ENCODE measurements around the gene CFP. TPM values are rescaled to one million over a fixed set of nuclear protein-coding genes. Genes with fewer than 3 reads are reported as not detected.

The CFP gene
- 0.06 and 0.20 TPM in 2 replicates for total RNA-seq

DNA sequence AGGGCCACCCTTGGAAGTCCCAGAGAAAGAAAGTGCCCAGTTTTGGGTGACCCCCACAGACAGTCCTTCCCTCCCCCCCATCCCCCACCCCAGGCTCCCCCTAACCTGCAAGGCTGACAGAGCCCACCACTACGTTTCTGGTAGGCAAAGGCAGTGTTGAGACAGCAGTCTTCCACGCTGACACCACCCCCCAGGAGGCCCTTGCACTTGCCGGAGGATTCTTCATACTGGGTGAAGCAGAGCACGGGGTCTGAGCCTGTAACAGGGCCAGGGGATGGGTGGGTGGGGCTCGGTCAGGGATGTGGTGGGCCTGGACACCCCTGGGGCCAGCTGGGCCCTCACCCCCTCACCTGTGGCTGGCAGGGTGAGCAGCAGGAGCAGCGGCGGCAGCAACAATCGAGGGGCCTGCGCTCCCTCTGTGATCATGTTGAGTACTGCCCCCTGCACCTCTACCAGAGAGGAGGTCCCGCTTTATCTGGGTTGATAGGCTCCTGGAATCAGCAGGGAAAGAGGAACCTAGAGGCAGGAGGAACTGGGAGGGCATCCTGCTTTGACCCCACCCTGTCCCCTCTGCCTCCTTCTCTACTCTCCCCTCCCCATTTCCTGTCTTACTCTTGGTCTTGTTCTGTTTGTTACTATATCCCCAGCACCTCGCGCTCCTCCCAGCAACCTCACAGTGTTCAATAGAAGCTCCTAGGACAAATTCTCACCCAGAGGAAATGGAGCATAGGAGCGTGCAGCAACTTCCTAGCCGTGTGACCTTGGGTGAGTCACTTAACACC, at the start of gene CFP:
Gene CFP, minus strand, starts transcription at position 512 of the 782 bp plus-strand sequence. Its CDS starts 86 bp downstream, at position 426.

GRCh38 chrX:47658684-47659420, 29.1 kb upstream of the CFP start, which contains the start of gene UXT:
UXT (minus strand) TSS chrX:47659180; CDS start chrX:47658927, 253 bp downstream.

DNA sequence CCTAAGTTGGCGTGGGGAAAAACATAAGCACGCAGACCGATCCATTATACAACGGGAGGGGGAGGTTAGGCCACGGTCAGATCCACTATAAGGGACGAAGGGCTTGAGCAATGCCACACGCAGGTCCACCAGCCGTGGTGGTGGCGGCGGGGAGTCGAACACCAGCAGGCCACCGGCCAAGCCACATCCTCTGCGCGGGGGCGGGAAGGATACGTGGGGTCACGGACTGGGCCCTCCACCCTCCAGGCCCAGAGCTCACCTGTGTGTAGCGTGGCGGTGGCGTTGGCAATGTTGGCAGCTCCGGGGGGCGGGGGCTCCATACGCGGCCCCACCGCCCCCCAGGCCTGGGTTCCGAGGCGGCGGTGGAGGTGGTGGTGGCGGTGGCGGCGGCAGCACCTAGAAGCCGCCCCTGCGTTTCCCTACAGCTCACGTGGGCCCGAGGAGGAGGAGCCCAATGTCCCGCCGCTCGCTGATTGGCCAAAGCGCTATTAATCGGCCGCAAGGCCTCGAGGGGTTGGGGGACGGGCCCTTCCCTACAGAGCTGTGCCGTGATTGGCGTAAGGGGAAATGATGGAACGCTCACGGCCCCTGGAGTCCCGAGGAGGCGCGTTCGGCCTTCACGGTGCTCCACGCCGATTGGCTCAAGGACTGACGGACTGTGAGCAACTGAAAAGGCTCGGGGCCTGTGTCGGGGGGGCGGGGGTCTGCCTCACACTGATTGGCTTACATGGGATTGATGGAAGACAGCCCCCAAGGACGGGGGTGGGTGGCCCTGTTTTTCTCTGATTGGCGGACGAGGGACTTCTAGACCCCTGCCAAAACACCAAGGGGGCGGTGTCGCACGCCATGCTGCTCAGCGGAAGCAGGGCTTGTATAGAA, 20.7 kb upstream of the CFP start, which contains the start of gene ELK1:
Gene ELK1, minus strand, starts transcription at position 400 of the 879 bp plus-strand sequence. CDS start 9,122 bp downstream, outside the sequence.

GRCh38 chrX:47619486-47620302, 10.0 kb downstream of the CFP start, which contains the start of gene SYN1:
SYN1 (minus strand) TSS chrX:47619857; CDS start chrX:47619728, 129 bp downstream.

GRCh38 chrX:47581731-47582647, 47.7 kb downstream of the CFP start, which contains the start of gene TIMP1:
TIMP1 (plus strand) TSS chrX:47582436; CDS start chrX:47583416, 980 bp downstream.

Other genes with a start within 250 kb of the CFP start
- gene ZNF41, start 146.7 kb downstream of the CFP start, total RNA-seq: 4.7 and 5.3 TPM in 2 replicates
- 27.8 and 29.9 TPM in 2 replicates for gene ARAF, start 68.7 kb downstream of the CFP start, total RNA-seq
- gene TIMP1, start 47.5 kb downstream of the CFP start, total RNA-seq: 6,558 and 6,881 TPM in 2 replicates
- 1.3 and 1.7 TPM in 2 replicates for gene SYN1, start 10.1 kb downstream of the CFP start, total RNA-seq
- gene ELK1, start 20.6 kb upstream of the CFP start, total RNA-seq: 29.6 and 33.2 TPM in 2 replicates
- 70.2 and 90.3 TPM in 2 replicates for gene UXT, start 29.2 kb upstream of the CFP start, total RNA-seq
- 4.4 and 4.6 TPM in 2 replicates for gene ZNF81, start 207.0 kb upstream of the CFP start, total RNA-seq

Data from cardiac ventricle fibroblast (primary cell).